ENCODE data around the gene CORO1C.

CORO1C gene

DNA sequence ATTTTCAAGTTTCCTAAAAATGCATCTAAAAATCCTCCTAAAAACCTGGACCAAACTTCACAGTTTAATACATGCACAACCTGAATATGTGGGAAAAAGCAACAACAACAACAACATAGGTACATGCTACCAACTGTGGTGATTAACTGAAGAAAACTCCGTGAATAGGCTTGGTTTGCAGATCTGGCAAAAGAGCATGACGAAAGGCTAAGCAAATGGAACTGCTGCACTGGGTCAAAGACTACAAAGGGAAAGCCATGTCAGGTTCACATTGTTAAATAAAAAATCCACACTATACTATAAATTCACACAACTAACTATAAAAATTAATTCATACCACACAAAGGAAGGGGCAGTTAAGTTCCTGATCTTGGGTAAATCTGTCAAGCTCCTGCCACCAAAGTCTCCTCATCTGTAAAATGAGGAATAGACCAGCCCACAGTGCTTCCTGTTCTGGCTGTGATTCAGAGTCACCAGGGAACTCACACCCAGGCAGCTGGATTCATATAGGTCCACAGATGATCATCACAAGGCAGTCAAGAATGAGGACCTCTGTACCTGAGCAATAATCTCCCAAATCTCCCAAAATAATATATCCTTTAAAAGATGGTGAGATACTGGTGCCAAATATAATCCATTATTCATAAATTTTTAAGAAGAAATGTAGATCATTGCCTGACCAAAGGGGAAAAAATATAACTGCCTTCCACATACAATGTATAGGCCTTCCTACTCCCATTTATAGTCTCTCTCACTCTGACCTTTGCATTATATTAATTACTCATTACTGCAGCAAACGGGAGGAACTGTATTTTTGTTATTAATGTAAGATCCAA lies 7.0 kb downstream of the CORO1C start:
- DNase-seq, result no peak

DNA sequence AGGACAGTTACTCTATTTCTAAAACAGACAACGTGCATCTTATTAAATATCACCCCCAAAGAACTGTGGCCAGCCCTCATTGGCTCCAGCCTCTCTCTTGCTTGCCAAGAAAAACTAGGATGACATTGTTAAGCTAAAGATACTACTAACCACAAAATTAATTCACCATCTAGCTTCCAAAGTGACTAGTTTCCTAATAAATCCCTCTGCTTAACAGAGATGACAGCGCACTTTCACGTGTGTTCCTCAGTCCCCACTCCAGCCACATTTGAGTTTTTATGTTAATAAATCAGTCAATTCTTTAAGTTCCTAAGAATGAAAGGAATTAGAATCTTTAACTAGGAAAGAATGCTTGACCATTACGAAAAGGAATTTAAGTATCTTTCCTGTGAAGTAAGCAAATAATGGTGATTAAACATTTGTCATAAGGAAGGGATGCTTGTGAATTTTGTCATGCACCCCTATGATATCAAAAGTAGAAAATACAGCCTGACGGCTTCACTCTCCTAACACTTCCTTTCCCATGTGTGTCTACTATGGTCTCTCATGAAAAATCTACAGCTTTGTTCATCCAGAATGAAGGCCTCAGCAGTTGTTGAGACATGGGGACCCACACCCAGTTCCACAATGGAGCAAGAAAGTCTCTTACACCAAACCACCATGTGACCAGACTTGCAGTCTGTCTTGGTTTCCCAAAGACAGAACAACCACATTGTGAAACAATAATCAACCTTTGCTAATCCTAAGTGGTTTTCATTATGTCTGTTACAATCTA lies 8.1 kb downstream of the CORO1C start:
- no peak for DNase-seq

DNA sequence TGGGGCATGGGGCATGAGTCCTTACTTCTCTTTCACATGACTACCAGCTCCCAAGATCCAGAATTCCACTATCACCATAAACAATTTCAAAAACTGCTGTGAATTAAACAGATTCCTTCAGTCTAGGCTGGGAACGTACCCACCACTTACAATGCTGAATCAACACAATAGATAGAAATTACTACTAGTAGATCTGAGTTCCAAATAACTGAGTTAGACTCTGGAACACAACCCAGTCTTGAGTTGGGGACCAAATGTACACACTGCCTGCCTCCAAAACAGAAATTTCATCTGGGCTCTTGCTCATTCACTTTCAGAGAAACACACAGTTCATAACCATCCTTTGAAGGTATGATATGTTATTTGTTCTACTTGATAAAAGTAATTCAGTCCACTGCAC lies 8.9 kb downstream of the CORO1C start:
- DNase-seq, result no peak

GRCh38 chr12:108721824-108722223 lies 9.5 kb downstream of the CORO1C start:
- no peak for DNase-seq

GRCh38 chr12:108720757-108721514 lies 10.4 kb downstream of the CORO1C start:
- DNase-seq, result no peak

- DNase-seq, result no peak
These were observed 14.1 kb downstream of the CORO1C start for GRCh38 chr12:108717243-108717642.

DNA sequence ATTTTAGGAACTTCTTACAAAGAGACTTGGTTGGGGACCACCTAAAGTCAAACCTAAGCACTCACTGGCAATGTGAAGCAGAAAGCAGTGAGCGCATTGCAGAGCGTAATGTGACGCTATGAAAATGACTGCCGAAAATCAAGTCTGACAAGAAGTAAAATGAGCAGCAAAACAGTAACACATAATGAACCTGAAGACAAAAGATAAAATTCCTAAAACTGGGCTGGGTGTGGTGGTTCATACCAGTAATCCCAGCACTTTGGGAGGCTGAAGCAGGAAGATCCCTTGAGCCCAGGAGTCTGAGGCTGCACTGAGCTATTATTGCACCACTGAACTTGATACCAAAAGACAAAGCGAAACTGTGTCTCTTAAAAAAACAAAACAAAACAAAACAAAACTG lies 16.5 kb downstream of the CORO1C start:
- DNase-seq, result no peak

DNA sequence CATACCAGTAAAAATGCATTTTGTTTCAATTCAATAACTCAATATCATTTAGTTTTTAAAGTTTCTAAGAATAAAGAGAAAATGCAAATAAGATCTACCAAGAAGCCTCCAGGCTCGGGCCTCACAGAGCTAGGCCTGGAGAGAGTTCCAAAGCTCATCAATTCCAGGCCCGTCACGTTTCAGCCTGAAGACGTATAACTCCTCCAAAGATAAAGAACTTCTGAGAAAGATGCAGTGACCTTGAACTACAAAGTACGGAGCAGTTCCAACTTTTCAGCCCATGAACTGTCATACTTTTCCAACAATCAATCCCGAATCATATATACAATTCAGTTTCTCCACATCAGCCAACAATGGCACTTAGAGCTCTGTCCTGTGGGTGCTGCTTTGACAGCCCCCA lies 17.8 kb downstream of the CORO1C start:
- no peak for DNase-seq

- DNase-seq, result no peak
These were observed 18.5 kb downstream of the CORO1C start for GRCh38 chr12:108712925-108713203.

DNA sequence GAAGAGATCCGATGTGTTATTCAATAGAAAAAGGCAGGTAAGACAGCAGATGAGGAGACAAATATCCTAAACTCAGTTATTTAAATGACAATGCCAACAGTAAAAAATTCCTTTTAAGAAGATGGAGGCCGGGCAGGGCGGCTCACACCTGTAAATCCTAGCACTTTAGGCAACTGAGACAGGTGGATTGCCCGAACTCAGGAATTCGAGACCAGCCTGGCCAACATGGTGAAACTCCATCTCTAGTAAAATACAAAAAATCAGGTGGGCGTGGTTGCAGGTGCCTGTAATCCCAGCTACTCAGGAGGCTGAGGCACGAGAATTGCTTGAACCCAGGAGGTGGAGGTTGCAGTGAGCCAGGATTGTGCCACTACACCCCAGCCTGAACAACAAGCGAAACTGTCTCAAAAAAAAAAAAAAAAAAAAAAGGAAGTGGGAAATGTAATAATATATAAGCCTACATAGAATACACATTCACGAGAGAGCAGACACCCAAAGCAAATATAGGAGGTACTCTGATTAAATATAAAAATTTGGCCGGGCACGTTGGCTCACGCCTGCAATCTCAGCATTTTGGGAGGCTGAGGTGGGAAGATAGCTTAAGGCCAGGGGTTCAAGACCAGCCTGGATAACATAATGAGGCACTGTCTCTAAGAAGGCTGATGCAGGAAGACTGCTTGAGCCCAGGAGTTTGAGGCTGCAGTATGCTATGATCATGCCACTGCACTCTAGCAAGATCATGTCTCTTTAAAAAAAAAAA lies 19.0 kb downstream of the CORO1C start:
- DNase-seq, result no peak

- DNase-seq, result no peak
These were observed 19.7 kb downstream of the CORO1C start for GRCh38 chr12:108711489-108712164.

- DNase-seq, result no peak
These were observed 21.6 kb downstream of the CORO1C start for GRCh38 chr12:108709697-108710096.

DNA sequence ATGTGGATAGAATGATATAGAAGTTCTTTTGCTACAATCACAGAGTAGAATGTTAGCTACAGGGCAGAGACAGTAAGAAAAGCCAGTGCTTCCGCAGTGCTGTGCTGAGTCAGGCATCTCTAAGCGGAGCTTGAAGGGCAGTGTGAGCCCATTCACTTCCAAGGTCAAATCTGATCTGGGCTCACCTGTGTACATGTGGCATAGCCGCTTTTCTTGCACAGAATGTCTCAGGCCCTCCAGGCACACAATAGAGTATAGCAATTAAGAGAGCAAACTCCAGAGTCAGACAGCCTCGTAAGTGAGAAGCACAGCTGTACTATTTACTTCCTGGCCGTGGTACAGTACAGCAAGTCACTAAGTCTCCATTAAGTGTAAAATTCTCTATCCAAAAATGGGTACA lies 26.8 kb downstream of the CORO1C start:
- no peak for DNase-seq

- no peak for DNase-seq
These were observed 28.6 kb downstream of the CORO1C start for GRCh38 chr12:108702595-108703320.

DNA sequence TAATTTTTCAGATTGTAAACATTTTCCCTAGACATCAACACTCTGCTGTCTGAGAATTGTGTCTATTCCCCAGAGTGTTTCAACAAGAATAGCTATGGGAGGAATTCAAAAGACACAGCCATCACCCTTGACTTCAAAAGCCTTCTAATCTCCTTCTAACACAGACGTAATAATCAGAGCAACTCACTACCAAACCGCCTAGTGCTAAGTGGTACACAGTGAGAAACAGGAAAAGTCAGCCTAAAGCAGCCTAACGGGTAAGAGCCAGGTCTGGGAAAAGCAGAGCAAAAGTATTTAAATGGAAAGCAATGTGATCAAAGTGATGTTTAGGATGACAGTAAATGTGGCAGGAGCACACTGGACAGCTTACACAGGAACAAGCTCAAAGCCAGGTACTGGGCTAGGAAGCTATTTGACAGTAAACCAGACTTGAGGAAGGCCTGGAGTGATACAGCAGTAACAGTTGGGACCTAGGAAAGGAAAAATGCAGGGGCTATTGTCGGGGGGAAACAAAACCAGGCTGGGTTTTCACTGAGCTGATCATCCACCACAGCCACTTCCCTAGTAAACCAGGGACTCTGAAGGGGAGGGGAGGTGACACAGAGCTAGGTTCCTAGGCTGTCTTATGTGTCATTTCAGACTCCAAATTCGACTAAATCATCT lies 29.4 kb downstream of the CORO1C start:
- no peak for DNase-seq

GRCh38 chr12:108700833-108701541 lies 30.3 kb downstream of the CORO1C start:
- no peak for DNase-seq

GRCh38 chr12:108699955-108700563 lies 31.3 kb downstream of the CORO1C start:
- DNase-seq, result no peak

DNA sequence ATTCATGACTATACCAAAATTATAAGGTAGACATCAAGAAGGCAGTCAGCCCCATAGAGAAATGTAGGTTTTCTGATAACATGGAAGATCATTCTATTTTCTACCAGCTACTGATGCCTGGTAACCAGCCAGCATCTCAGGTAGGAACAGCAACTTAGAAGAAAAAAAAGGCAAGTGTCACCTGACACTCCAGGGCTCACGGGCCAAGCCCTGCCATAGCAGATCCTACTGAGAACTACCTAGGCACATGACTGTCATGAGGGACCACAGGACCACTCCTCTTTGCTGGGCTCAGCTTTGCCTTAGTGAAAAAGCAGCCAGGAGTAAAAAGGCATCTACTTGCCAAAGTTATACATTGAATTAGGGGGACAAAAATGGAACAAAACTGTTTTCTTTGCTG lies 33.4 kb downstream of the CORO1C start:
- no peak for DNase-seq

- DNase-seq, result no peak
These were observed 34.4 kb downstream of the CORO1C start for GRCh38 chr12:108696996-108697290.

Data from NCI-H1105 (cell line).